Body of pancreas (tissue), 4 donors: ENCODE data around the gene ZC3H12C. TPM values are rescaled to one million over a fixed set of nuclear protein-coding genes. Genes with fewer than 3 reads are reported as not detected.

ENCODE experiments used
- ATAC-seq: fragments of 150-250 bp; one replicate; pipeline ENCODE4 v1.9.1; 2016
- DNase-seq, 4 donors: peaks; one replicate each; pipeline ENCODE4 v3.0.0-alpha.2; 2019
- H3K27ac ChIP-seq, 4 donors: fragments of 200-600 bp; sonication (generic); 1 replicate in 3 of 4; 2 replicates in 1 of 4; pipeline versions ENCODE4 v1.5.1 to v1.6.1; 2016 to 2019; ENCODE audit warnings: mild to moderate bottlenecking in 1 of 4, mixed read lengths in 1 of 4, moderate library complexity in 1 of 4
- H3K27me3 ChIP-seq, 2 donors: fragments of 200-600 bp; sonication (generic); one replicate each; pipeline ENCODE4 v1.6.0; 2016; ENCODE audit warnings: mild to moderate bottlenecking in 1 of 2
- H3K36me3 ChIP-seq, 2 donors: fragments of 200-600 bp; sonication (generic); replicated peaks in 1 of 2; 2 replicates each; pipeline ENCODE4 v1.5.1; 2016; ENCODE audit warnings: low read depth in 2 of 2; ENCODE audit not compliant: insufficient read depth in 1 of 2
- H3K4me1 ChIP-seq: fragments of 200-600 bp; sonication (generic); one replicate; pipeline ENCODE4 v1.6.0; 2016
- H3K4me3 ChIP-seq, 2 donors: fragments of 200-600 bp; sonication (generic); 1 replicate in 1 of 2; 2 replicates in 1 of 2; pipeline ENCODE4 v1.5.1; 2016 to 2019
- H3K9me3 ChIP-seq, 3 donors: fragments of 200-600 bp; sonication (generic); 1 replicate in 2 of 3; 2 replicates in 1 of 3; pipeline ENCODE4 v1.5.1; 2016
- POLR2A ChIP-seq, 3 donors: fragments of 450-650 bp; IDR thresholded peaks; one replicate each; pipeline ENCODE4 v1.6.1; 2016; ENCODE audit warnings: antibody characterized with exemption in 3 of 3, mild to moderate bottlenecking in 2 of 3
- WGBS, 2 donors: methylation state at CpG; one replicate each; pipeline ENCODE4 v1.1.5; 2017; 5-methylcytosine and 5-hydroxymethylcytosine counted together
- intact Hi-C: fragments of 100-400 bp; cut with DNase I; formaldehyde crosslinking; loops from one replicate; pipeline ENCODE4 v1.15.1; 2023
- total RNA-seq, 2 donors: library from RNA; depleted of rRNA; stranded (reverse); fragments of >200 nt; gene quantifications; one replicate each; pipeline ENCODE4 v1.1.0, GENCODE V29; 2016
- TF ChIP-seq, protein P1 (sequence below), 7 experiments: fragments of 450-650 bp in 4 of 7; fragments of 200-600 bp in 3 of 7; sonication (generic) in 3 of 7; IDR thresholded peaks; one replicate each; pipeline ENCODE4 v1.5.1; 2016 to 2019; ENCODE audit warnings: antibody characterized with exemption in 7 of 7

Gene ZC3H12C
- total RNA-seq, 2 donors from 2014 or later, result 7.3 to 7.8 TPM

GRCh38 chr11:110087812-110088534 lies 5.2 kb upstream of the ZC3H12C start:
- Histone ChIP-seq H3K27me3 (no peaks in the 10 kb centered on the region), H3K4me3 (no peak overlapping the region), H3K36me3 (no peaks in the 10 kb centered on the region), H3K9me3 (no peaks in the 10 kb centered on the region), H3K27ac (no peak overlapping the region), H3K4me1 (peaks cover 6% of the 10 kb centered on the region)
- intact Hi-C loops, result no loop called here
- ATAC-seq, result no peak
- no peak for DNase-seq
- 74 to 78% methylated on average over 5 of the region's 5 CpGs for WGBS, 2 donors
- TF ChIP-seq POLR2A (IDR thresholded peaks at IDR 0.05), result no peak
- TF ChIP-seq, protein P1, sequence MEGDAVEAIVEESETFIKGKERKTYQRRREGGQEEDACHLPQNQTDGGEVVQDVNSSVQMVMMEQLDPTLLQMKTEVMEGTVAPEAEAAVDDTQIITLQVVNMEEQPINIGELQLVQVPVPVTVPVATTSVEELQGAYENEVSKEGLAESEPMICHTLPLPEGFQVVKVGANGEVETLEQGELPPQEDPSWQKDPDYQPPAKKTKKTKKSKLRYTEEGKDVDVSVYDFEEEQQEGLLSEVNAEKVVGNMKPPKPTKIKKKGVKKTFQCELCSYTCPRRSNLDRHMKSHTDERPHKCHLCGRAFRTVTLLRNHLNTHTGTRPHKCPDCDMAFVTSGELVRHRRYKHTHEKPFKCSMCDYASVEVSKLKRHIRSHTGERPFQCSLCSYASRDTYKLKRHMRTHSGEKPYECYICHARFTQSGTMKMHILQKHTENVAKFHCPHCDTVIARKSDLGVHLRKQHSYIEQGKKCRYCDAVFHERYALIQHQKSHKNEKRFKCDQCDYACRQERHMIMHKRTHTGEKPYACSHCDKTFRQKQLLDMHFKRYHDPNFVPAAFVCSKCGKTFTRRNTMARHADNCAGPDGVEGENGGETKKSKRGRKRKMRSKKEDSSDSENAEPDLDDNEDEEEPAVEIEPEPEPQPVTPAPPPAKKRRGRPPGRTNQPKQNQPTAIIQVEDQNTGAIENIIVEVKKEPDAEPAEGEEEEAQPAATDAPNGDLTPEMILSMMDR (IDR thresholded peaks at IDR 0.05), result no peak

DNA sequence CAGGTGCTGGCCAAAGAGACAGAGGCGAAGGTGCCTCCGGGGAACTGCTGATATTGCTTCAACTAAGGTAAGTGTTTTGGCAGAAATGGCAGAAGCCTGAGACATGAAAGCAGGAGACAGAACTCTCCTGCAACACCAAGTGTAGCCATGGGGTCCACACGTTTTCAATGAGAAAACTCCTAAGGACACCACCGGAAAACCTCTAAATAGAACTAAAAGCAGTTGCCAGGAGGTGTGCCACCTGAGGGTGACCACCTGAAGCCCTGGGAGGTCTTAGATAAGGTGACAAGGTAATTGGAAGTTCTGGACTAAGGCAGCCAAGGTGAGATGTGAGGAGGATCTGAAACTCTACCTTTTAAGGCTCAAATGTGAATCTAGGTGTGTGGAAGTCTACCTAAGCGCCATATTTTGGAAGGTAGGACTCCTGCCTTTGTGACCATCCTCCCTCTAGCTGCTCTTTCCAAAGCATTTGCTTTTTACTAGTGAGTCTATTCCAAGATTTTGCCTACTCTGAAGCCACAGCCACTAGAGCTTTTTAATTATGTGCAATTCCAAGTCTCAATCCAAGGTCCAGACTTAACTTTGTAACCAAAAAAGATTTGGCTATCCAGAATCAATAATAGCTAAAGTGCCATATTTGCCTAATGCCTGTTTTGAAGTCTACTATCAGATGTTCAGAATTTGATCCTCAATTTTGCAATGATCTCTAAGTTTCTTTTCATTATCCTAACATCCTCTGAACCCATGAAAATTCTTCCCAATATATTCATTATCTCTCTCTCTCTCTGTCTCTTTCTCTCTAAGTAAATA lies 4.5 kb upstream of the ZC3H12C start:
- no peak for TF ChIP-seq POLR2A (IDR thresholded peaks at IDR 0.05)
- TF ChIP-seq, protein P1 (IDR thresholded peaks at IDR 0.05), result no peak
- H3K36me3 ChIP-seq, result no peaks in the 10 kb centered on the region
- no peak overlapping the region for H3K4me3 ChIP-seq
- no peak for ATAC-seq
- no peak for DNase-seq
- H3K9me3 ChIP-seq, result no peaks in the 10 kb centered on the region
- H3K4me1 ChIP-seq, result peaks cover 6% of the 10 kb centered on the region
- WGBS, 2 donors, result 82 to 86% methylated on average over 5 of the region's 5 CpGs
- no peaks in the 10 kb centered on the region for H3K27me3 ChIP-seq
- intact Hi-C loops, result no loop called here
- H3K27ac ChIP-seq, result no peak overlapping the region

- intact Hi-C loops, result no loop called here
- no peak overlapping the region for H3K4me3 ChIP-seq
- H3K9me3 ChIP-seq, result no peaks in the 10 kb centered on the region
- 69 to 70% methylated on average over 5 of the region's 5 CpGs for WGBS, 2 donors
- no peak overlapping the region for H3K27ac ChIP-seq
- ATAC-seq (no peak), DNase-seq (no peak)
- TF ChIP-seq, protein P1 (IDR thresholded peaks at IDR 0.05), result no peak
- TF ChIP-seq POLR2A (IDR thresholded peaks at IDR 0.05), result no peak
- H3K4me1 ChIP-seq, result peaks cover 6% of the 10 kb centered on the region
- no peaks in the 10 kb centered on the region for H3K27me3 ChIP-seq
- H3K36me3 ChIP-seq, result no peaks in the 10 kb centered on the region
Measured at GRCh38 chr11:110089617-110090282, 3.4 kb upstream of the ZC3H12C start.

GRCh38 chr11:110090466-110091026 lies 2.6 kb upstream of the ZC3H12C start:
- Histone ChIP-seq H3K4me1 (peaks cover 6% of the 10 kb centered on the region), H3K27ac (no peak overlapping the region), H3K4me3 (no peak overlapping the region), H3K9me3 (no peaks in the 10 kb centered on the region), H3K36me3 (no peaks in the 10 kb centered on the region), H3K27me3 (no peaks in the 10 kb centered on the region)
- DNase-seq (no peak), ATAC-seq (no peak)
- no peak for TF ChIP-seq POLR2A (IDR thresholded peaks at IDR 0.05)
- TF ChIP-seq, protein P1 (IDR thresholded peaks at IDR 0.05), result no peak
- intact Hi-C loops, result no loop called here
- WGBS, 2 donors, result 85% methylated on average over 6 of the region's 6 CpGs
